OCI-LY7 (cell line): Measurements from ENCODE around the gene C10orf143.

Experiments used
- EZH2phosphoT487 ChIP-seq: fragments of 200-600 bp; sonication (generic); IDR thresholded peaks from 2 replicates; pipeline ENCODE4 v1.6.1; 2018; ENCODE audit warnings: low read depth, borderline replicate concordance, mild to moderate bottlenecking, mixed run types, antibody characterized with exemption, low read length, moderate library complexity, mixed read lengths
- TF ChIP-seq, protein P1 (sequence below): fragments of 200-600 bp; sonication (generic); conservative IDR thresholded peaks from 2 replicates; pipeline ENCODE4 v1.5.1; 2014; ENCODE audit warnings: mild to moderate bottlenecking, antibody characterized with exemption, low read length, moderate library complexity, mixed read lengths

- TF ChIP-seq, protein P1, sequence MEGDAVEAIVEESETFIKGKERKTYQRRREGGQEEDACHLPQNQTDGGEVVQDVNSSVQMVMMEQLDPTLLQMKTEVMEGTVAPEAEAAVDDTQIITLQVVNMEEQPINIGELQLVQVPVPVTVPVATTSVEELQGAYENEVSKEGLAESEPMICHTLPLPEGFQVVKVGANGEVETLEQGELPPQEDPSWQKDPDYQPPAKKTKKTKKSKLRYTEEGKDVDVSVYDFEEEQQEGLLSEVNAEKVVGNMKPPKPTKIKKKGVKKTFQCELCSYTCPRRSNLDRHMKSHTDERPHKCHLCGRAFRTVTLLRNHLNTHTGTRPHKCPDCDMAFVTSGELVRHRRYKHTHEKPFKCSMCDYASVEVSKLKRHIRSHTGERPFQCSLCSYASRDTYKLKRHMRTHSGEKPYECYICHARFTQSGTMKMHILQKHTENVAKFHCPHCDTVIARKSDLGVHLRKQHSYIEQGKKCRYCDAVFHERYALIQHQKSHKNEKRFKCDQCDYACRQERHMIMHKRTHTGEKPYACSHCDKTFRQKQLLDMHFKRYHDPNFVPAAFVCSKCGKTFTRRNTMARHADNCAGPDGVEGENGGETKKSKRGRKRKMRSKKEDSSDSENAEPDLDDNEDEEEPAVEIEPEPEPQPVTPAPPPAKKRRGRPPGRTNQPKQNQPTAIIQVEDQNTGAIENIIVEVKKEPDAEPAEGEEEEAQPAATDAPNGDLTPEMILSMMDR, result no peak
- TF ChIP-seq EZH2phosphoT487, result no peak
Measured at GRCh38 chr10:130021383-130021950, 89.2 kb downstream of the C10orf143 start.
